Gastrocnemius medialis (tissue), 4 donors: ENCODE results near the gene ATOSA. TPM values are rescaled to one million over a fixed set of nuclear protein-coding genes. Genes with fewer than 3 reads are reported as not detected.

ENCODE experiments used
- ATAC-seq, 2 donors: fragments of 150-250 bp; one replicate each; pipeline ENCODE4 v1.9.1; 2016
- DNase-seq, 2 donors: peaks; one replicate each; pipeline ENCODE4 v3.0.0-alpha.2; 2019
- H3K27ac ChIP-seq, 4 donors: fragments of 200-600 bp; sonication (generic); 1 replicate in 1 of 4; 2 replicates in 3 of 4; pipeline ENCODE4 v1.5.1; 2016 to 2018; ENCODE audit warnings: mild to moderate bottlenecking in 2 of 4, moderate library complexity in 1 of 4
- H3K27me3 ChIP-seq, 3 donors: fragments of 200-600 bp; sonication (generic) in 2 of 3; 1 replicate in 1 of 3; 2 replicates in 2 of 3; pipeline versions ENCODE4 v1.5.1 to v1.6.0; 2016 to 2019; ENCODE audit warnings: mild to moderate bottlenecking in 1 of 3, moderate library complexity in 1 of 3
- H3K36me3 ChIP-seq, 2 donors: fragments of 200-600 bp; sonication (generic) in 1 of 2; one replicate each; pipeline ENCODE4 v1.5.1; 2017 to 2018
- H3K4me1 ChIP-seq, 2 donors: fragments of 200-600 bp; sonication (generic) in 1 of 2; one replicate each; pipeline ENCODE4 v1.5.1; 2016 to 2017; ENCODE audit warnings: mild to moderate bottlenecking in 2 of 2
- H3K4me3 ChIP-seq, 4 donors: fragments of 200-600 bp; sonication (generic) in 3 of 4; 1 replicate in 1 of 4; 2 replicates in 3 of 4; pipeline ENCODE4 v1.5.1; 2016 to 2019; ENCODE audit warnings: mild to moderate bottlenecking in 2 of 4
- H3K9me3 ChIP-seq, 3 donors: fragments of 200-600 bp; sonication (generic) in 2 of 3; 1 replicate in 1 of 3; 2 replicates in 2 of 3; pipeline ENCODE4 v1.5.1; 2016 to 2019
- POLR2A ChIP-seq, 2 donors: fragments of 450-650 bp; IDR thresholded peaks; one replicate each; pipeline ENCODE4 v1.6.1; 2017; ENCODE audit warnings: antibody characterized with exemption in 2 of 2, mild to moderate bottlenecking in 2 of 2, moderate library complexity in 2 of 2
- in situ Hi-C, 4 donors: fragments of 200-750 bp; cut with MboI; loops; one replicate each; pipeline versions ENCODE4 v1.15.0 to v1.8.0; 2017; ENCODE audit warnings: low sequenced_read_pairs in 4 of 4
- intact Hi-C: fragments of 100-400 bp; cut with DNase I; formaldehyde crosslinking; loops from one replicate; pipeline ENCODE4 v1.15.1; 2023; ENCODE audit warnings: low total_unique reads
- total RNA-seq, 4 donors: library from RNA; depleted of rRNA; stranded (reverse); fragments of >200 nt; gene quantifications; one replicate each; pipeline versions ENCODE4 v1.1.0 to v1.2.3, GENCODE V29; 2016
- TF ChIP-seq, protein P1 (sequence below), 5 experiments: fragments of 450-650 bp in 3 of 5; fragments of 200-600 bp in 2 of 5; sonication (generic) in 2 of 5; IDR thresholded peaks in 4 of 5; conservative IDR thresholded peaks in 1 of 5; 1 replicate in 4 of 5; 2 replicates in 1 of 5; pipeline ENCODE4 v1.5.1; 2016 to 2019; ENCODE audit warnings: antibody characterized with exemption in 5 of 5, mild to moderate bottlenecking in 3 of 5, moderate library complexity in 3 of 5

The ATOSA gene, protein sequence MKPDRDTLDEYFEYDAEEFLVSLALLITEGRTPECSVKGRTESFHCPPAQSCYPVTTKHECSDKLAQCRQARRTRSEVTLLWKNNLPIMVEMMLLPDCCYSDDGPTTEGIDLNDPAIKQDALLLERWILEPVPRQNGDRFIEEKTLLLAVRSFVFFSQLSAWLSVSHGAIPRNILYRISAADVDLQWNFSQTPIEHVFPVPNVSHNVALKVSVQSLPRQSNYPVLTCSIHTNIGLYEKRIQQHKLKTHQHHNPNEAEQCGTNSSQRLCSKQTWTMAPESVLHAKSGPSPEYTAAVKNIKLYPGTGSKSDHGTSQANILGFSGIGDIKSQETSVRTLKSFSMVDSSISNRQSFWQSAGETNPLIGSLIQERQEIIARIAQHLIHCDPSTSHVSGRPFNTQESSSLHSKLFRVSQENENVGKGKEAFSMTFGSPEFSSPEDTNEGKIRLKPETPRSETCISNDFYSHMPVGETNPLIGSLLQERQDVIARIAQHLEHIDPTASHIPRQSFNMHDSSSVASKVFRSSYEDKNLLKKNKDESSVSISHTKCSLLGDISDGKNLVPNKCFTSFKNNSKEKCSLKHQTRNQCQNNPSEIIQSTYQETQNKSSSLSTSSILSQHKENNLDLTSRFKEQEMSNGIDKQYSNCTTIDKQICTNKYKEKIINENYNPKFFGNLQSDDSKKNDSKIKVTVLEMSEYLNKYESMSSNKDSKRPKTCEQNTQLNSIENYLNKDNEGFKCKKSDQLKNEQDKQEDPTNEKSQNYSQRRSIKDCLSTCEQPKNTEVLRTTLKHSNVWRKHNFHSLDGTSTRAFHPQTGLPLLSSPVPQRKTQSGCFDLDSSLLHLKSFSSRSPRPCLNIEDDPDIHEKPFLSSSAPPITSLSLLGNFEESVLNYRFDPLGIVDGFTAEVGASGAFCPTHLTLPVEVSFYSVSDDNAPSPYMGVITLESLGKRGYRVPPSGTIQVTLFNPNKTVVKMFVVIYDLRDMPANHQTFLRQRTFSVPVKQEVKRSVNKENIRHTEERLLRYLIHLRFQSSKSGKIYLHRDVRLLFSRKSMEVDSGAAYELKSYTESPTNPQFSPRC
- 100 to 1,000 TPM in 3 of 4 donors, 10 to 100 TPM in 1; 61.9 to 491 (median 137) TPM for total RNA-seq

- TF ChIP-seq, protein P1, sequence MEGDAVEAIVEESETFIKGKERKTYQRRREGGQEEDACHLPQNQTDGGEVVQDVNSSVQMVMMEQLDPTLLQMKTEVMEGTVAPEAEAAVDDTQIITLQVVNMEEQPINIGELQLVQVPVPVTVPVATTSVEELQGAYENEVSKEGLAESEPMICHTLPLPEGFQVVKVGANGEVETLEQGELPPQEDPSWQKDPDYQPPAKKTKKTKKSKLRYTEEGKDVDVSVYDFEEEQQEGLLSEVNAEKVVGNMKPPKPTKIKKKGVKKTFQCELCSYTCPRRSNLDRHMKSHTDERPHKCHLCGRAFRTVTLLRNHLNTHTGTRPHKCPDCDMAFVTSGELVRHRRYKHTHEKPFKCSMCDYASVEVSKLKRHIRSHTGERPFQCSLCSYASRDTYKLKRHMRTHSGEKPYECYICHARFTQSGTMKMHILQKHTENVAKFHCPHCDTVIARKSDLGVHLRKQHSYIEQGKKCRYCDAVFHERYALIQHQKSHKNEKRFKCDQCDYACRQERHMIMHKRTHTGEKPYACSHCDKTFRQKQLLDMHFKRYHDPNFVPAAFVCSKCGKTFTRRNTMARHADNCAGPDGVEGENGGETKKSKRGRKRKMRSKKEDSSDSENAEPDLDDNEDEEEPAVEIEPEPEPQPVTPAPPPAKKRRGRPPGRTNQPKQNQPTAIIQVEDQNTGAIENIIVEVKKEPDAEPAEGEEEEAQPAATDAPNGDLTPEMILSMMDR (IDR thresholded peaks at IDR 0.05 in 4 of 5, conservative IDR thresholded peaks at IDR 0.05 in 1 of 5): peak in 4 of 5 experiments; percentile 10 to 20 (median 14)
- TF ChIP-seq POLR2A (IDR thresholded peaks at IDR 0.05): peak; percentile 84 to 94
- Histone ChIP-seq H3K9me3 (no peaks in the 10 kb centered on the region), H3K27ac (peak within 1 kb of the TSS; percentile 98 to 100 (median 99)), H3K4me3 (peak within 1 kb of the TSS; percentile 92 to 98 (median 95)), H3K36me3 (peaks cover 5 to 36% of the 10 kb centered on the region in 2 donors), H3K27me3 (no peaks in the 10 kb centered on the region), H3K4me1 (peaks cover 26 to 41% of the 10 kb centered on the region in 2 donors)
- intact Hi-C loops: loop anchor here (1.0 to 10.0 kb wide), 6 partner anchors 27 to 342 kb away; partner anchors contain the start of gene MYO5A
- in situ Hi-C loops: loop anchor here in 1 of 4 donors (5.0 kb wide), 1 partner anchor 53 kb away; no protein-coding TSS in a partner anchor
- DNase-seq (peak; percentile 94 to 95), ATAC-seq (peak; percentile 77 to 85)
Observed at GRCh38 chr15:52679232-52680040, at the start of gene ATOSA. TSS of gene ATOSA (minus strand) at chr15:52679388. CDS start at chr15:52678021, 1,367 bp downstream.

- Histone ChIP-seq H3K4me3 (no peak overlapping the region), H3K27me3 (no peaks in the 10 kb centered on the region), H3K9me3 (no peaks in the 10 kb centered on the region), H3K4me1 (peaks cover 40 to 51% of the 10 kb centered on the region in 2 donors), H3K27ac (peak overlapping the region in 3 of 4 donors; percentile 54 to 89 (median 86)), H3K36me3 (no peaks in the 10 kb centered on the region)
- intact Hi-C loops (no loop called here), in situ Hi-C loops (loop anchor here in 3 of 4 donors (25.0 kb wide), 2 partner anchors 117 to 392 kb away; no protein-coding TSS in a partner anchor)
- no peak for ATAC-seq
- DNase-seq: no peak
- TF ChIP-seq, protein P1 (IDR thresholded peaks at IDR 0.05 in 4 of 5, conservative IDR thresholded peaks at IDR 0.05 in 1 of 5): no peak
Observed at GRCh38 chr15:52728899-52729298, 49.7 kb upstream of the ATOSA start.

GRCh38 chr15:52727815-52728214 is 48.6 kb upstream of the ATOSA start:
- H3K4me1 ChIP-seq: peaks cover 31 to 41% of the 10 kb centered on the region in 2 donors
- no peaks in the 10 kb centered on the region for H3K36me3 ChIP-seq
- no peak for ATAC-seq
- peak overlapping the region in 2 of 4 donors; percentile 86 to 89 for H3K27ac ChIP-seq
- no peak overlapping the region for H3K4me3 ChIP-seq
- intact Hi-C loops: no loop called here
- TF ChIP-seq POLR2A (IDR thresholded peaks at IDR 0.05): no peak
- TF ChIP-seq, protein P1 (IDR thresholded peaks at IDR 0.05 in 4 of 5, conservative IDR thresholded peaks at IDR 0.05 in 1 of 5): no peak
- H3K9me3 ChIP-seq: no peaks in the 10 kb centered on the region
- H3K27me3 ChIP-seq: no peaks in the 10 kb centered on the region
- in situ Hi-C loops: loop anchor here in 3 of 4 donors (25.0 kb wide), 2 partner anchors 116 to 391 kb away; no protein-coding TSS in a partner anchor
- no peak for DNase-seq
